Measurements from ENCODE around the gene PRKG1.

Gene PRKG1

GRCh38 chr10:51308116-51308515 lies 233.8 kb downstream of the PRKG1 start:
- H3K9me3 ChIP-seq (ENCODE audit: control insufficient read depth, insufficient read depth, low read length), result no peaks in the 10 kb centered on the region
- no peak overlapping the region for H3K4me3 ChIP-seq (ENCODE audit: low read length)
- H3K36me3 ChIP-seq (ENCODE audit: control insufficient read depth, low read length), result no peaks in the 10 kb centered on the region
- no peak overlapping the region for H3K4me2 ChIP-seq (ENCODE audit: low read length)
- H3K27ac ChIP-seq (ENCODE audit: low read depth, low read length), result no peak overlapping the region
- H3K9me2 ChIP-seq (replicated peaks; ENCODE audit: control insufficient read depth, low read length), result no peaks in the 10 kb centered on the region
- TF ChIP-seq CTCF (IDR thresholded peaks at IDR 0.05; ENCODE audit: low read depth, low read length, poor library complexity, severe bottlenecking) (no peak), EZH2phosphoT487 (IDR thresholded peaks at IDR 0.05; ENCODE audit: borderline replicate concordance, low read length) (no peak)
- H4K20me1 ChIP-seq (ENCODE audit: control insufficient read depth, insufficient read depth, low read depth, low read length), result no peaks in the 10 kb centered on the region
- no peaks in the 10 kb centered on the region for H3K79me2 ChIP-seq (ENCODE audit: control insufficient read depth, low read length)
- H3K4me1 ChIP-seq (ENCODE audit: control insufficient read depth, low read length), result no peaks in the 10 kb centered on the region
- H3F3A ChIP-seq (ENCODE audit: control insufficient read depth, insufficient read depth), result no peaks in the 10 kb centered on the region
- no peaks in the 10 kb centered on the region for H3K27me3 ChIP-seq (ENCODE audit: control insufficient read depth, low read length)

- Histone ChIP-seq H3K9me3 (ENCODE audit: control insufficient read depth, insufficient read depth, low read length) (no peaks in the 10 kb centered on the region), H3K4me2 (ENCODE audit: low read length) (no peak overlapping the region), H3K79me2 (ENCODE audit: control insufficient read depth, low read length) (no peaks in the 10 kb centered on the region), H3F3A (ENCODE audit: control insufficient read depth, insufficient read depth) (no peaks in the 10 kb centered on the region), H3K9me2 (replicated peaks; ENCODE audit: control insufficient read depth, low read length) (no peaks in the 10 kb centered on the region), H3K36me3 (ENCODE audit: control insufficient read depth, low read length) (no peaks in the 10 kb centered on the region), H3K4me1 (ENCODE audit: control insufficient read depth, low read length) (no peaks in the 10 kb centered on the region), H3K4me3 (ENCODE audit: low read length) (no peak overlapping the region), H4K20me1 (ENCODE audit: control insufficient read depth, insufficient read depth, low read depth, low read length) (no peaks in the 10 kb centered on the region), H3K27ac (ENCODE audit: low read depth, low read length) (no peak overlapping the region), H3K27me3 (ENCODE audit: control insufficient read depth, low read length) (no peaks in the 10 kb centered on the region)
- TF ChIP-seq EZH2phosphoT487 (IDR thresholded peaks at IDR 0.05; ENCODE audit: borderline replicate concordance, low read length) (no peak), CTCF (IDR thresholded peaks at IDR 0.05; ENCODE audit: low read depth, low read length, poor library complexity, severe bottlenecking) (no peak)
Measured at GRCh38 chr10:51311228-51311627, 236.9 kb downstream of the PRKG1 start.

GRCh38 chr10:51312817-51313216 lies 238.5 kb downstream of the PRKG1 start:
- Histone ChIP-seq H3K4me3 (ENCODE audit: low read length) (no peak overlapping the region), H3K36me3 (ENCODE audit: control insufficient read depth, low read length) (no peaks in the 10 kb centered on the region), H3K4me1 (ENCODE audit: control insufficient read depth, low read length) (no peaks in the 10 kb centered on the region), H3K27ac (ENCODE audit: low read depth, low read length) (no peak overlapping the region), H3K9me2 (replicated peaks; ENCODE audit: control insufficient read depth, low read length) (no peaks in the 10 kb centered on the region), H3K27me3 (ENCODE audit: control insufficient read depth, low read length) (no peaks in the 10 kb centered on the region), H3K4me2 (ENCODE audit: low read length) (no peak overlapping the region), H3F3A (ENCODE audit: control insufficient read depth, insufficient read depth) (no peaks in the 10 kb centered on the region), H3K9me3 (ENCODE audit: control insufficient read depth, insufficient read depth, low read length) (no peaks in the 10 kb centered on the region), H3K79me2 (ENCODE audit: control insufficient read depth, low read length) (no peaks in the 10 kb centered on the region), H4K20me1 (ENCODE audit: control insufficient read depth, insufficient read depth, low read depth, low read length) (no peaks in the 10 kb centered on the region)
- TF ChIP-seq CTCF (IDR thresholded peaks at IDR 0.05; ENCODE audit: low read depth, low read length, poor library complexity, severe bottlenecking) (no peak), EZH2phosphoT487 (IDR thresholded peaks at IDR 0.05; ENCODE audit: borderline replicate concordance, low read length) (no peak)

GRCh38 chr10:51313251-51313650 lies 239.0 kb downstream of the PRKG1 start:
- H3K27ac ChIP-seq (ENCODE audit: low read depth, low read length), result no peak overlapping the region
- no peak overlapping the region for H3K4me3 ChIP-seq (ENCODE audit: low read length)
- no peaks in the 10 kb centered on the region for H3K4me1 ChIP-seq (ENCODE audit: control insufficient read depth, low read length)
- no peak overlapping the region for H3K4me2 ChIP-seq (ENCODE audit: low read length)
- H3K9me3 ChIP-seq (ENCODE audit: control insufficient read depth, insufficient read depth, low read length), result no peaks in the 10 kb centered on the region
- H3K79me2 ChIP-seq (ENCODE audit: control insufficient read depth, low read length), result no peaks in the 10 kb centered on the region
- no peaks in the 10 kb centered on the region for H3K9me2 ChIP-seq (replicated peaks; ENCODE audit: control insufficient read depth, low read length)
- H4K20me1 ChIP-seq (ENCODE audit: control insufficient read depth, insufficient read depth, low read depth, low read length), result no peaks in the 10 kb centered on the region
- H3K36me3 ChIP-seq (ENCODE audit: control insufficient read depth, low read length), result no peaks in the 10 kb centered on the region
- H3K27me3 ChIP-seq (ENCODE audit: control insufficient read depth, low read length), result no peaks in the 10 kb centered on the region
- no peaks in the 10 kb centered on the region for H3F3A ChIP-seq (ENCODE audit: control insufficient read depth, insufficient read depth)
- TF ChIP-seq CTCF (IDR thresholded peaks at IDR 0.05; ENCODE audit: low read depth, low read length, poor library complexity, severe bottlenecking) (no peak), EZH2phosphoT487 (IDR thresholded peaks at IDR 0.05; ENCODE audit: borderline replicate concordance, low read length) (no peak)
